ENCODE measurements around the gene IZUMO3. TPM values are rescaled to one million over a fixed set of nuclear protein-coding genes. Genes with fewer than 3 reads are reported as not detected.

IZUMO3 gene
- polyA plus RNA-seq, 1 donor from 2014 or later: not detected

GRCh38 chr9:24500761-24501160, 44.9 kb downstream of the IZUMO3 start:
- Histone ChIP-seq H3K27me3 (ENCODE audit: insufficient read depth, low read depth, low read length) (no peaks in the 10 kb centered on the region), H2AFZ (ENCODE audit: low read depth, low read length) (no peak overlapping the region)

GRCh38 chr9:24498632-24499031, 47.1 kb downstream of the IZUMO3 start:
- H3F3A ChIP-seq (ENCODE audit: insufficient read depth, low read length, poor library complexity, severe bottlenecking): no peaks in the 10 kb centered on the region
- H3K9ac ChIP-seq (ENCODE audit: low read length): no peak overlapping the region
- H3K36me3 ChIP-seq (ENCODE audit: insufficient read depth, low read length): no peaks in the 10 kb centered on the region
- H3K79me2 ChIP-seq (replicated peaks; ENCODE audit: insufficient read depth, low read length): no peaks in the 10 kb centered on the region
- no peaks in the 10 kb centered on the region for H3K9me3 ChIP-seq (ENCODE audit: low read length)
- H3K4me3 ChIP-seq (ENCODE audit: low read length): no peak overlapping the region
- no peak overlapping the region for H3K27ac ChIP-seq (ENCODE audit: low read length)
- no peaks in the 10 kb centered on the region for H4K20me1 ChIP-seq (ENCODE audit: insufficient read depth)
- no peak overlapping the region for H2AFZ ChIP-seq (ENCODE audit: low read depth, low read length)
- H3K27me3 ChIP-seq (ENCODE audit: insufficient read depth, low read depth, low read length): no peaks in the 10 kb centered on the region
- H3K9me2 ChIP-seq (ENCODE audit: insufficient read depth, low read length): no peaks in the 10 kb centered on the region
- H3K4me2 ChIP-seq (ENCODE audit: low read length): no peak overlapping the region
- no peak for TF ChIP-seq SMC3 (conservative IDR thresholded peaks at IDR 0.05; ENCODE audit: poor library complexity)
- no peak for TF ChIP-seq RAD21 (conservative IDR thresholded peaks at IDR 0.05)
- no peak for TF ChIP-seq REST (IDR thresholded peaks at IDR 0.05; ENCODE audit: borderline replicate concordance)
- no peak for TF ChIP-seq CTCF (IDR thresholded peaks at IDR 0.05; ENCODE audit: poor library complexity, severe bottlenecking)
- no peak for TF ChIP-seq MXI1 (conservative IDR thresholded peaks at IDR 0.05; ENCODE audit: poor library complexity, severe bottlenecking)
- no peak for TF ChIP-seq EP300 (conservative IDR thresholded peaks at IDR 0.05; ENCODE audit: poor library complexity, severe bottlenecking)
- TF ChIP-seq TAF1 (IDR thresholded peaks at IDR 0.05; ENCODE audit: low read depth): no peak

More at GRCh38 chr9:24500761-24501160, 44.9 kb downstream of the IZUMO3 start:
- no peak overlapping the region for H3K9ac ChIP-seq (ENCODE audit: low read length)
- no peaks in the 10 kb centered on the region for H3F3A ChIP-seq (ENCODE audit: insufficient read depth, low read length, poor library complexity, severe bottlenecking)
- no peak overlapping the region for H3K4me3 ChIP-seq (ENCODE audit: low read length)
- no peaks in the 10 kb centered on the region for H3K9me2 ChIP-seq (ENCODE audit: insufficient read depth, low read length)
- no peaks in the 10 kb centered on the region for H4K20me1 ChIP-seq (ENCODE audit: insufficient read depth)
- no peak overlapping the region for H3K4me2 ChIP-seq (ENCODE audit: low read length)
- H3K9me3 ChIP-seq (ENCODE audit: low read length): no peaks in the 10 kb centered on the region
- H3K27ac ChIP-seq (ENCODE audit: low read length): no peak overlapping the region
- no peaks in the 10 kb centered on the region for H3K79me2 ChIP-seq (replicated peaks; ENCODE audit: insufficient read depth, low read length)
- no peaks in the 10 kb centered on the region for H3K36me3 ChIP-seq (ENCODE audit: insufficient read depth, low read length)
- no peak for TF ChIP-seq POLR2AphosphoS5 (IDR thresholded peaks at IDR 0.05)
- no peak for TF ChIP-seq REST (IDR thresholded peaks at IDR 0.05; ENCODE audit: borderline replicate concordance)
- TF ChIP-seq TAF1 (IDR thresholded peaks at IDR 0.05; ENCODE audit: low read depth): no peak
- no peak for TF ChIP-seq EZH2 (IDR thresholded peaks at IDR 0.05; ENCODE audit: borderline replicate concordance, insufficient read depth, low read length, poor library complexity, severe bottlenecking)
- no peak for TF ChIP-seq EP300 (conservative IDR thresholded peaks at IDR 0.05; ENCODE audit: poor library complexity, severe bottlenecking)
- TF ChIP-seq SMC3 (conservative IDR thresholded peaks at IDR 0.05; ENCODE audit: poor library complexity): no peak
- no peak for TF ChIP-seq MXI1 (conservative IDR thresholded peaks at IDR 0.05; ENCODE audit: poor library complexity, severe bottlenecking)
- TF ChIP-seq RAD21 (conservative IDR thresholded peaks at IDR 0.05): no peak
- no peak for TF ChIP-seq CTCF (IDR thresholded peaks at IDR 0.05; ENCODE audit: poor library complexity, severe bottlenecking)
